Measurements from ENCODE around the gene INAFM1.
"Not testable (repeated sequence)": the region's sequence is repeated elsewhere in the genome, so short reads cannot be mapped to it uniquely, and the experiment has no call there.

GRCh38 chr19:47261946-47262793, 12.5 kb upstream of the INAFM1 start:
- TF ChIP-seq POLR2A, CTCF (IDR thresholded peaks at IDR 0.05): not testable (repeated sequence)

All from lower leg skin (tissue), 3 donors.